Stomach (tissue), 9 donors: ENCODE measurements around the gene ARL2BP. TPM values are rescaled to one million over a fixed set of nuclear protein-coding genes. Genes with fewer than 3 reads are reported as not detected.

ENCODE experiments used
- DNase-seq, 2 donors: peaks; one replicate each; pipeline versions ENCODE4 v3.0.0 to v3.0.0-alpha.2; 2013 to 2019
- H3K27ac ChIP-seq, 5 donors: fragments of 200-600 bp in 4 of 5; sonication (generic) in 4 of 5; one replicate each; pipeline ENCODE4 v1.5.1; 2013 to 2019; ENCODE audit warnings: mild to moderate bottlenecking in 1 of 5, moderate library complexity in 1 of 5
- H3K27me3 ChIP-seq, 3 donors: fragments of 200-600 bp; sonication (generic); one replicate each; pipeline ENCODE4 v1.5.1; 2017 to 2019; ENCODE audit warnings: mixed run types in 1 of 3
- H3K36me3 ChIP-seq, 4 donors: fragments of 200-600 bp; sonication (generic); 1 replicate in 3 of 4; 2 replicates in 1 of 4; pipeline ENCODE4 v1.5.1; 2016 to 2019
- H3K4me1 ChIP-seq, 4 donors: fragments of 200-600 bp; sonication (generic); one replicate each; pipeline ENCODE4 v1.5.1; 2016 to 2019
- H3K4me3 ChIP-seq, 4 donors: fragments of 200-600 bp; sonication (generic) in 3 of 4; one replicate each; pipeline ENCODE4 v1.5.1; 2016 to 2019; ENCODE audit warnings: mild to moderate bottlenecking in 1 of 4
- H3K9me3 ChIP-seq, 4 donors: fragments of 200-600 bp; sonication (generic); one replicate each; pipeline ENCODE4 v1.5.1; 2016 to 2019
- CTCF ChIP-seq, 7 experiments: fragments of 450-650 bp in 4 of 7; fragments of 200-600 bp in 3 of 7; sonication (generic) in 3 of 7; IDR thresholded peaks; one replicate each; pipeline ENCODE4 v1.5.1; 2016 to 2019; ENCODE audit warnings: antibody characterized with exemption in 7 of 7, control low read depth in 2 of 7, mild to moderate bottlenecking in 1 of 7
- EP300 ChIP-seq: sonication (generic); formaldehyde crosslinking; IDR thresholded peaks from one replicate; pipeline ENCODE4 v1.6.1; 2017; ENCODE audit warnings: antibody characterized with exemption
- POLR2A ChIP-seq, 4 donors: fragments of 450-650 bp; IDR thresholded peaks; one replicate each; pipeline ENCODE4 v1.6.1; 2016; ENCODE audit warnings: antibody characterized with exemption in 4 of 4, control low read depth in 2 of 4, mild to moderate bottlenecking in 1 of 4, moderate library complexity in 1 of 4
- POLR2AphosphoS5 ChIP-seq, 3 donors: sonication (generic); formaldehyde crosslinking; IDR thresholded peaks; one replicate each; pipeline ENCODE4 v1.6.1; 2016; ENCODE audit warnings: antibody characterized with exemption in 3 of 3
- WGBS, 5 donors: extraction: QIAGEN DNeasy Blood & Tissue Kit in 3 of 5; methylation state at CpG; one replicate each; pipeline versions ENCODE4 v1.1.5 to v1.1.7; 2013 to 2018; 5-methylcytosine and 5-hydroxymethylcytosine counted together
- intact Hi-C: fragments of 100-400 bp; cut with DNase I; formaldehyde crosslinking; loops from one replicate; pipeline ENCODE4 v1.15.1; 2023; ENCODE audit warnings: low total_unique reads
- polyA plus RNA-seq, 3 donors: library from polyadenylated mRNA; stranded (reverse); fragments of 200-250 nt; gene quantifications; one replicate each; pipeline ENCODE4 v1.2.3, GENCODE V29; 2013
- total RNA-seq, 5 donors: library from RNA; depleted of rRNA; stranded (reverse); fragments of >200 nt; gene quantifications; one replicate each; pipeline versions ENCODE4 v1.1.0 to v1.2.3, GENCODE V29; 2014 to 2016
- donor health status: healthy with polysubstance abuse.
- donor health status: Bipolar disorder and iron deficiency.
- donor health status: healthy.

The ARL2BP gene
- total and polyA plus RNA-seq, 8 donors: 15.6 to 61.6 (median 43.2) TPM

- WGBS, 5 donors: 41 to 60% (median 48%) methylated on average over 13 of the region's 13 CpGs
- TF ChIP-seq POLR2AphosphoS5 (IDR thresholded peaks at IDR 0.05) (no peak), CTCF (IDR thresholded peaks at IDR 0.05) (no peak), POLR2A (IDR thresholded peaks at IDR 0.05) (no peak), EP300 (no peak)
- Histone ChIP-seq H3K4me1 (peaks cover 11 to 26% (median 18%) of the 10 kb centered on the region in 4 donors), H3K27ac (no peak overlapping the region), H3K36me3 (no peaks in the 10 kb centered on the region), H3K4me3 (no peak overlapping the region), H3K9me3 (no peaks in the 10 kb centered on the region), H3K27me3 (no peaks in the 10 kb centered on the region)
- intact Hi-C loops: no loop called here
- DNase-seq: peak in 1 of 2 donors; percentile 68
Measured at GRCh38 chr16:57297856-57298255, 52.8 kb downstream of the ARL2BP start.

- peak overlapping the region; percentile 35 to 43 (median 42) for H3K4me3 ChIP-seq
- intact Hi-C loops: no loop called here
- peak; percentile 40 to 83 for DNase-seq
Measured at GRCh38 chr16:57299009-57299718, 54.1 kb downstream of the ARL2BP start.

GRCh38 chr16:57299719-57300386 lies 54.8 kb downstream of the ARL2BP start:
- WGBS, 5 donors: 0 to 1% (median 1%) methylated on average over 35 of the region's 35 CpGs
- peak; percentile 83 to 96 for DNase-seq
- no peaks in the 10 kb centered on the region for H3K27me3 ChIP-seq
- TF ChIP-seq CTCF (IDR thresholded peaks at IDR 0.05) (peak in 3 of 7 experiments; percentile 30 to 68 (median 52)), POLR2AphosphoS5 (IDR thresholded peaks at IDR 0.05) (peak; percentile 55 to 63 (median 56)), EP300 (no peak)
- peak overlapping the region; percentile 83 to 93 (median 92) for H3K27ac ChIP-seq
- H3K4me1 ChIP-seq: peaks cover 24 to 46% (median 33%) of the 10 kb centered on the region in 4 donors
- peak overlapping the region; percentile 35 to 43 (median 42) for H3K4me3 ChIP-seq
- intact Hi-C loops: loop anchor here (2.0 to 10.0 kb wide), 2 partner anchors 117 to 215 kb away; no protein-coding TSS in a partner anchor
- no peaks in the 10 kb centered on the region for H3K9me3 ChIP-seq
- no peaks in the 10 kb centered on the region for H3K36me3 ChIP-seq

More at GRCh38 chr16:57299009-57299718, 54.1 kb downstream of the ARL2BP start:
- no peak for TF ChIP-seq EP300
- no peak for TF ChIP-seq POLR2AphosphoS5 (IDR thresholded peaks at IDR 0.05)
- peak in 1 of 7 experiments; percentile 21 for TF ChIP-seq CTCF (IDR thresholded peaks at IDR 0.05)
- TF ChIP-seq POLR2A (IDR thresholded peaks at IDR 0.05): no peak
- no peaks in the 10 kb centered on the region for H3K9me3 ChIP-seq
- H3K36me3 ChIP-seq: no peaks in the 10 kb centered on the region
- H3K27ac ChIP-seq: peak overlapping the region; percentile 83 to 93 (median 92)
- WGBS, 5 donors: 14 to 25% (median 20%) methylated on average over 14 of the region's 14 CpGs
- H3K27me3 ChIP-seq: no peaks in the 10 kb centered on the region
- peaks cover 17 to 39% (median 26%) of the 10 kb centered on the region in 4 donors for H3K4me1 ChIP-seq

GRCh38 chr16:57300387-57301125 lies 55.5 kb downstream of the ARL2BP start:
- intact Hi-C loops: loop anchor here (2.0 to 10.0 kb wide), 2 partner anchors 116 to 214 kb away; no protein-coding TSS in a partner anchor
- Histone ChIP-seq H3K4me3 (peak overlapping the region; percentile 35 to 43 (median 42)), H3K36me3 (no peaks in the 10 kb centered on the region), H3K27ac (peak overlapping the region; percentile 83 to 93 (median 92)), H3K9me3 (no peaks in the 10 kb centered on the region), H3K4me1 (peaks cover 25 to 53% (median 38%) of the 10 kb centered on the region in 4 donors), H3K27me3 (no peaks in the 10 kb centered on the region)
- 1 to 4% (median 2%) methylated on average over 36 of the region's 36 CpGs for WGBS, 5 donors
- peak; percentile 99 to 100 for DNase-seq
- TF ChIP-seq POLR2A (IDR thresholded peaks at IDR 0.05): no peak
- peak; percentile 66 to 93 (median 92) for TF ChIP-seq POLR2AphosphoS5 (IDR thresholded peaks at IDR 0.05)
- peak in 6 of 7 experiments; percentile 66 to 100 (median 94) for TF ChIP-seq CTCF (IDR thresholded peaks at IDR 0.05)
